DMS114 treated with DMSO at 0.1 percent for 48 hours (cell line): ENCODE results near the gene CAPN5.

Experiments
- DNase-seq: peaks from one replicate; lab custom pipeline; 2025; ENCODE audit not compliant: unreplicated experiment; lab: John Stamatoyannopoulos, UW

CAPN5 gene

GRCh38 chr11:77114089-77114463, 47.3 kb downstream of the CAPN5 start:
- DNase-seq, result no peak

- no peak for DNase-seq
These were observed 48.4 kb downstream of the CAPN5 start for GRCh38 chr11:77115181-77115611.

- DNase-seq, result no peak
These were observed 49.2 kb downstream of the CAPN5 start for GRCh38 chr11:77115956-77116355.

- DNase-seq, result no peak
These were observed 50.7 kb downstream of the CAPN5 start for GRCh38 chr11:77117492-77117891.

- no peak for DNase-seq
These were observed 51.3 kb downstream of the CAPN5 start for GRCh38 chr11:77118086-77118485.

- no peak for DNase-seq
These were observed 52.2 kb downstream of the CAPN5 start for GRCh38 chr11:77118971-77119370.

GRCh38 chr11:77119531-77119936, 52.8 kb downstream of the CAPN5 start:
- DNase-seq, result no peak

- no peak for DNase-seq
These were observed 53.8 kb downstream of the CAPN5 start for GRCh38 chr11:77120571-77120970.

- no peak for DNase-seq
These were observed 54.4 kb downstream of the CAPN5 start for GRCh38 chr11:77121096-77121640.

- DNase-seq, result no peak
These were observed 55.3 kb downstream of the CAPN5 start for GRCh38 chr11:77121876-77122575.

GRCh38 chr11:77122576-77123212, 55.9 kb downstream of the CAPN5 start:
- DNase-seq, result no peak

- DNase-seq, result no peak
These were observed 56.8 kb downstream of the CAPN5 start for GRCh38 chr11:77123591-77123990.

GRCh38 chr11:77124041-77124440, 57.3 kb downstream of the CAPN5 start:
- no peak for DNase-seq

GRCh38 chr11:77124488-77124887, 57.7 kb downstream of the CAPN5 start:
- no peak for DNase-seq

GRCh38 chr11:77125191-77125590, 58.4 kb downstream of the CAPN5 start:
- no peak for DNase-seq

- DNase-seq, result no peak
These were observed 58.9 kb downstream of the CAPN5 start for GRCh38 chr11:77125695-77126094.

- no peak for DNase-seq
These were observed 59.5 kb downstream of the CAPN5 start for GRCh38 chr11:77126156-77126775.

GRCh38 chr11:77126861-77127234, 60.1 kb downstream of the CAPN5 start:
- no peak for DNase-seq

- peak; percentile 24 for DNase-seq
These were observed 60.6 kb downstream of the CAPN5 start for GRCh38 chr11:77127235-77127911.

GRCh38 chr11:77127920-77128691, 61.3 kb downstream of the CAPN5 start, which contains the start of gene MYO7A:
TSS of gene MYO7A (plus strand) at chr11:77128246. CDS start at chr11:77130635, 2,389 bp downstream.
- no peak for DNase-seq
